SW 1271 (cell line): ENCODE results near the gene HILPDA.
A peak's percentile ranks its signal among the peaks of the same experiment; 100 is the strongest.
"Not testable (repeated sequence)": the region's sequence is repeated elsewhere in the genome, so short reads cannot be mapped to it uniquely, and the experiment has no call there.

Source experiments
- DNase-seq, 2 experiments: peaks; one replicate each; lab custom pipeline; 2025; lab: John Stamatoyannopoulos, UW

HILPDA gene

GRCh38 chr7:128431754-128432153 is 23.9 kb upstream of the HILPDA start:
- no peak for DNase-seq

GRCh38 chr7:128434413-128435326 is 21.0 kb upstream of the HILPDA start:
- no peak for DNase-seq

GRCh38 chr7:128435327-128435686 is 20.4 kb upstream of the HILPDA start:
- no peak for DNase-seq

- no peak for DNase-seq
Measured at GRCh38 chr7:128437426-128438332, 18.0 kb upstream of the HILPDA start.

- DNase-seq = no peak
Measured at GRCh38 chr7:128442356-128442755, 13.3 kb upstream of the HILPDA start.

GRCh38 chr7:128443831-128444600 is 11.7 kb upstream of the HILPDA start:
- DNase-seq = no peak

GRCh38 chr7:128446306-128446705 is 9.4 kb upstream of the HILPDA start:
- no peak for DNase-seq

- DNase-seq = no peak
Measured at GRCh38 chr7:128447941-128448564, 7.6 kb upstream of the HILPDA start.

GRCh38 chr7:128448751-128449302 is 6.9 kb upstream of the HILPDA start:
- DNase-seq = no peak

- DNase-seq = no peak
Measured at GRCh38 chr7:128450409-128450808, 5.3 kb upstream of the HILPDA start.

GRCh38 chr7:128450913-128451312 is 4.8 kb upstream of the HILPDA start:
- DNase-seq = no peak

GRCh38 chr7:128452552-128452951 is 3.1 kb upstream of the HILPDA start:
- DNase-seq = no peak

- DNase-seq = no peak
Measured at GRCh38 chr7:128453836-128454804, 1.6 kb upstream of the HILPDA start.

GRCh38 chr7:128454808-128455542 is 703 bp upstream of the HILPDA start:
- DNase-seq = peak in 1 of 2 experiments; percentile 38

- no peak for DNase-seq
Measured at GRCh38 chr7:128456255-128456725, 612 bp downstream of the HILPDA start.

GRCh38 chr7:128457385-128457784 is 1.7 kb downstream of the HILPDA start:
- not testable (repeated sequence) for DNase-seq

GRCh38 chr7:128458956-128459355 is 3.3 kb downstream of the HILPDA start:
- DNase-seq = no peak

- peak; percentile 16 to 49 for DNase-seq
Measured at GRCh38 chr7:128459394-128459878, 3.8 kb downstream of the HILPDA start.

GRCh38 chr7:128462460-128462859 is 6.8 kb downstream of the HILPDA start:
- DNase-seq = no peak
